ENCODE measurements around the gene CACNA1I.

The CACNA1I gene

GRCh38 chr22:39690881-39691605 lies 120.5 kb downstream of the CACNA1I start:
- Histone ChIP-seq H3K27me3 (ENCODE audit: control insufficient read depth, insufficient read depth, low read length) (no peaks in the 10 kb centered on the region), H3K9ac (ENCODE audit: low read depth, low read length) (no peak overlapping the region), H3K9me3 (ENCODE audit: control insufficient read depth, insufficient read depth, low read length) (no peaks in the 10 kb centered on the region), H3K36me3 (ENCODE audit: control insufficient read depth, insufficient read depth, low read length) (no peaks in the 10 kb centered on the region), H3K4me3 (ENCODE audit: low read depth, low read length) (no peak overlapping the region), H3K4me1 (ENCODE audit: control insufficient read depth, insufficient read depth, low read length) (peaks cover 2% of the 10 kb centered on the region)

GRCh38 chr22:39693943-39694500 lies 123.5 kb downstream of the CACNA1I start:
- Histone ChIP-seq H3K27me3 (ENCODE audit: control insufficient read depth, insufficient read depth, low read length) (no peaks in the 10 kb centered on the region), H3K9ac (ENCODE audit: low read depth, low read length) (no peak overlapping the region), H3K9me3 (ENCODE audit: control insufficient read depth, insufficient read depth, low read length) (no peaks in the 10 kb centered on the region), H3K4me1 (ENCODE audit: control insufficient read depth, insufficient read depth, low read length) (peaks cover 2% of the 10 kb centered on the region), H3K36me3 (ENCODE audit: control insufficient read depth, insufficient read depth, low read length) (no peaks in the 10 kb centered on the region), H3K4me3 (ENCODE audit: low read depth, low read length) (no peak overlapping the region)

- no peaks in the 10 kb centered on the region for H3K4me1 ChIP-seq (ENCODE audit: control insufficient read depth, insufficient read depth, low read length)
- H3K27me3 ChIP-seq (ENCODE audit: control insufficient read depth, insufficient read depth, low read length) = no peaks in the 10 kb centered on the region
- no peaks in the 10 kb centered on the region for H3K36me3 ChIP-seq (ENCODE audit: control insufficient read depth, insufficient read depth, low read length)
- no peaks in the 10 kb centered on the region for H3K9me3 ChIP-seq (ENCODE audit: control insufficient read depth, insufficient read depth, low read length)
- no peak overlapping the region for H3K9ac ChIP-seq (ENCODE audit: low read depth, low read length)
- no peak overlapping the region for H3K4me3 ChIP-seq (ENCODE audit: low read depth, low read length)
These were observed 127.4 kb downstream of the CACNA1I start for GRCh38 chr22:39697790-39698430.

GRCh38 chr22:39699631-39700360 lies 129.2 kb downstream of the CACNA1I start:
- Histone ChIP-seq H3K27me3 (ENCODE audit: control insufficient read depth, insufficient read depth, low read length) (no peaks in the 10 kb centered on the region), H3K4me3 (ENCODE audit: low read depth, low read length) (no peak overlapping the region), H3K9ac (ENCODE audit: low read depth, low read length) (no peak overlapping the region)

GRCh38 chr22:39700565-39700964 lies 130.0 kb downstream of the CACNA1I start:
- Histone ChIP-seq H3K9ac (ENCODE audit: low read depth, low read length) (no peak overlapping the region), H3K4me1 (ENCODE audit: control insufficient read depth, insufficient read depth, low read length) (no peaks in the 10 kb centered on the region), H3K9me3 (ENCODE audit: control insufficient read depth, insufficient read depth, low read length) (no peaks in the 10 kb centered on the region), H3K27me3 (ENCODE audit: control insufficient read depth, insufficient read depth, low read length) (no peaks in the 10 kb centered on the region), H3K4me3 (ENCODE audit: low read depth, low read length) (no peak overlapping the region), H3K36me3 (ENCODE audit: control insufficient read depth, insufficient read depth, low read length) (no peaks in the 10 kb centered on the region)

More at GRCh38 chr22:39699631-39700360, 129.2 kb downstream of the CACNA1I start:
- Histone ChIP-seq H3K9me3 (ENCODE audit: control insufficient read depth, insufficient read depth, low read length) (no peaks in the 10 kb centered on the region), H3K36me3 (ENCODE audit: control insufficient read depth, insufficient read depth, low read length) (no peaks in the 10 kb centered on the region), H3K4me1 (ENCODE audit: control insufficient read depth, insufficient read depth, low read length) (no peaks in the 10 kb centered on the region)

- Histone ChIP-seq H3K4me1 (ENCODE audit: control insufficient read depth, insufficient read depth, low read length) (peaks cover 3% of the 10 kb centered on the region), H3K27me3 (ENCODE audit: control insufficient read depth, insufficient read depth, low read length) (no peaks in the 10 kb centered on the region), H3K36me3 (ENCODE audit: control insufficient read depth, insufficient read depth, low read length) (no peaks in the 10 kb centered on the region), H3K9me3 (ENCODE audit: control insufficient read depth, insufficient read depth, low read length) (no peaks in the 10 kb centered on the region), H3K9ac (ENCODE audit: low read depth, low read length) (no peak overlapping the region), H3K4me3 (ENCODE audit: low read depth, low read length) (no peak overlapping the region)
These were observed 132.5 kb downstream of the CACNA1I start for GRCh38 chr22:39703091-39703490.

GRCh38 chr22:39703928-39704639 lies 133.5 kb downstream of the CACNA1I start:
- no peaks in the 10 kb centered on the region for H3K36me3 ChIP-seq (ENCODE audit: control insufficient read depth, insufficient read depth, low read length)
- H3K27me3 ChIP-seq (ENCODE audit: control insufficient read depth, insufficient read depth, low read length) = no peaks in the 10 kb centered on the region
- H3K9me3 ChIP-seq (ENCODE audit: control insufficient read depth, insufficient read depth, low read length) = no peaks in the 10 kb centered on the region
- H3K4me3 ChIP-seq (ENCODE audit: low read depth, low read length) = no peak overlapping the region
- no peak overlapping the region for H3K9ac ChIP-seq (ENCODE audit: low read depth, low read length)
- peaks cover 3% of the 10 kb centered on the region for H3K4me1 ChIP-seq (ENCODE audit: control insufficient read depth, insufficient read depth, low read length)

GRCh38 chr22:39705386-39705785 lies 134.8 kb downstream of the CACNA1I start:
- Histone ChIP-seq H3K4me3 (ENCODE audit: low read depth, low read length) (no peak overlapping the region), H3K9ac (ENCODE audit: low read depth, low read length) (no peak overlapping the region), H3K36me3 (ENCODE audit: control insufficient read depth, insufficient read depth, low read length) (no peaks in the 10 kb centered on the region), H3K4me1 (ENCODE audit: control insufficient read depth, insufficient read depth, low read length) (peaks cover 3% of the 10 kb centered on the region), H3K27me3 (ENCODE audit: control insufficient read depth, insufficient read depth, low read length) (no peaks in the 10 kb centered on the region), H3K9me3 (ENCODE audit: control insufficient read depth, insufficient read depth, low read length) (no peaks in the 10 kb centered on the region)

GRCh38 chr22:39706376-39707140 lies 136.0 kb downstream of the CACNA1I start:
- H3K4me3 ChIP-seq (ENCODE audit: low read depth, low read length) = no peak overlapping the region
- no peaks in the 10 kb centered on the region for H3K27me3 ChIP-seq (ENCODE audit: control insufficient read depth, insufficient read depth, low read length)
- peak overlapping the region; percentile 2 for H3K9ac ChIP-seq (ENCODE audit: low read depth, low read length)
- no peaks in the 10 kb centered on the region for H3K36me3 ChIP-seq (ENCODE audit: control insufficient read depth, insufficient read depth, low read length)
- peaks cover 3% of the 10 kb centered on the region for H3K4me1 ChIP-seq (ENCODE audit: control insufficient read depth, insufficient read depth, low read length)
- H3K9me3 ChIP-seq (ENCODE audit: control insufficient read depth, insufficient read depth, low read length) = no peaks in the 10 kb centered on the region

GRCh38 chr22:39707351-39707750 lies 136.8 kb downstream of the CACNA1I start:
- no peaks in the 10 kb centered on the region for H3K36me3 ChIP-seq (ENCODE audit: control insufficient read depth, insufficient read depth, low read length)
- no peaks in the 10 kb centered on the region for H3K27me3 ChIP-seq (ENCODE audit: control insufficient read depth, insufficient read depth, low read length)
- no peak overlapping the region for H3K4me3 ChIP-seq (ENCODE audit: low read depth, low read length)
- peaks cover 3% of the 10 kb centered on the region for H3K4me1 ChIP-seq (ENCODE audit: control insufficient read depth, insufficient read depth, low read length)
- H3K9ac ChIP-seq (ENCODE audit: low read depth, low read length) = no peak overlapping the region
- H3K9me3 ChIP-seq (ENCODE audit: control insufficient read depth, insufficient read depth, low read length) = no peaks in the 10 kb centered on the region

- Histone ChIP-seq H3K4me1 (ENCODE audit: control insufficient read depth, insufficient read depth, low read length) (peaks cover 3% of the 10 kb centered on the region), H3K36me3 (ENCODE audit: control insufficient read depth, insufficient read depth, low read length) (no peaks in the 10 kb centered on the region), H3K9ac (ENCODE audit: low read depth, low read length) (no peak overlapping the region), H3K27me3 (ENCODE audit: control insufficient read depth, insufficient read depth, low read length) (no peaks in the 10 kb centered on the region), H3K9me3 (ENCODE audit: control insufficient read depth, insufficient read depth, low read length) (no peaks in the 10 kb centered on the region), H3K4me3 (ENCODE audit: low read depth, low read length) (no peak overlapping the region)
These were observed 137.3 kb downstream of the CACNA1I start for GRCh38 chr22:39707816-39708215.
